CD14-positive monocyte (primary cell): ENCODE results near the gene CCDC77. TPM values are rescaled to one million over a fixed set of nuclear protein-coding genes. Genes with fewer than 3 reads are reported as not detected.
A peak's percentile ranks its signal among the peaks of the same experiment; 100 is the strongest.

Source experiments
- DNase-seq, 3 donors: peaks; one replicate each; pipeline ENCODE4 v3.0.0-alpha.2; 2011 to 2022
- H2AFZ ChIP-seq: 2 replicates; pipeline ENCODE4 v1.6.0; 2012; ENCODE audit warnings: mild to moderate bottlenecking, low read depth, low read length, inconsistent platforms; ENCODE audit not compliant: insufficient read depth, poor library complexity, severe bottlenecking
- H3K27ac ChIP-seq, 2 donors: 1 replicate in 1 of 2; 2 replicates in 1 of 2; pipeline ENCODE4 v1.5.1; 2012 to 2013; ENCODE audit warnings: low read length in 2 of 2, control low read depth in 1 of 2, inconsistent platforms in 1 of 2, low read depth in 1 of 2, mild to moderate bottlenecking in 1 of 2
- H3K27me3 ChIP-seq, 2 donors: one replicate each; pipeline versions ENCODE4 v1.6.0 to v1.6.1; 2011 to 2013; ENCODE audit warnings: low read length in 2 of 2; ENCODE audit not compliant: control insufficient read depth in 2 of 2, insufficient read depth in 2 of 2
- H3K36me3 ChIP-seq, 2 donors: replicated peaks in 1 of 2; 1 replicate in 1 of 2; 2 replicates in 1 of 2; pipeline versions ENCODE4 v1.5.1 to v1.6.1; 2012 to 2013; ENCODE audit warnings: low read length in 2 of 2, control low read depth in 1 of 2, inconsistent platforms in 1 of 2, mild to moderate bottlenecking in 1 of 2; ENCODE audit not compliant: insufficient read depth in 2 of 2, control insufficient read depth in 1 of 2
- H3K4me1 ChIP-seq, 2 donors: 1 replicate in 1 of 2; 2 replicates in 1 of 2; pipeline versions ENCODE4 v1.5.1 to v1.6.1; 2012 to 2013; ENCODE audit warnings: low read length in 2 of 2, control low read depth in 1 of 2, inconsistent platforms in 1 of 2, mild to moderate bottlenecking in 1 of 2, moderate library complexity in 1 of 2; ENCODE audit not compliant: insufficient read depth in 2 of 2, control insufficient read depth in 1 of 2
- H3K4me2 ChIP-seq: replicated peaks from 2 replicates; pipeline ENCODE3; 2012; ENCODE audit warnings: low read length, moderate library complexity, mild to moderate bottlenecking; ENCODE audit not compliant: poor library complexity, severe bottlenecking; ENCODE audit errors: extremely low read depth
- H3K4me3 ChIP-seq, 3 experiments: fragments of 200-600 bp in 1 of 3; sonication (generic) in 1 of 3; replicated peaks in 1 of 3; 1 replicate in 2 of 3; 2 replicates in 1 of 3; pipeline ENCODE4 v1.5.1; 2011 to 2013; ENCODE audit warnings: low read length in 3 of 3, mild to moderate bottlenecking in 3 of 3, control low read depth in 2 of 3, low read depth in 2 of 3, inconsistent platforms in 1 of 3, moderate library complexity in 1 of 3
- H3K79me2 ChIP-seq: 2 replicates; pipeline ENCODE4 v1.6.0; 2012; ENCODE audit warnings: mild to moderate bottlenecking, control low read depth, inconsistent platforms, low read length, moderate library complexity; ENCODE audit not compliant: insufficient read depth
- H3K9ac ChIP-seq: 2 replicates; pipeline ENCODE4 v1.6.0; 2017; ENCODE audit warnings: low read length, mild to moderate bottlenecking; ENCODE audit not compliant: insufficient read depth, poor library complexity, severe bottlenecking
- H3K9me3 ChIP-seq, 2 donors: replicated peaks in 1 of 2; 1 replicate in 1 of 2; 2 replicates in 1 of 2; pipeline versions ENCODE4 v1.5.1 to v1.6.1; 2012 to 2013; ENCODE audit warnings: low read length in 2 of 2, control low read depth in 1 of 2; ENCODE audit not compliant: control insufficient read depth in 1 of 2, insufficient read depth in 1 of 2
- H4K20me1 ChIP-seq: 2 replicates; pipeline ENCODE4 v1.6.0; 2012; ENCODE audit warnings: mild to moderate bottlenecking, low read length, control low read depth, moderate library complexity; ENCODE audit not compliant: insufficient read depth
- H3K27ac Mint-ChIP-seq, 7 donors: one replicate each; pipeline ENCODE4 v1.8.0; 2020; ENCODE audit warnings: mild to moderate bottlenecking in 7 of 7, mixed read lengths in 7 of 7, moderate library complexity in 6 of 7, inconsistent platforms in 2 of 7
- H3K27me3 Mint-ChIP-seq, 3 donors: one replicate each; pipeline ENCODE4 v1.8.0; 2021 to 2022; ENCODE audit warnings: low read depth in 3 of 3, mild to moderate bottlenecking in 3 of 3, mixed read lengths in 3 of 3, moderate library complexity in 3 of 3, inconsistent platforms in 1 of 3
- H3K36me3 Mint-ChIP-seq, 2 donors: one replicate each; pipeline ENCODE4 v1.8.0; 2020; ENCODE audit warnings: mixed read lengths in 2 of 2, inconsistent platforms in 1 of 2, mild to moderate bottlenecking in 1 of 2
- H3K4me1 Mint-ChIP-seq: one replicate; pipeline ENCODE4 v1.8.0; 2020; ENCODE audit warnings: mild to moderate bottlenecking, mixed read lengths
- H3K4me3 Mint-ChIP-seq, 2 donors: one replicate each; pipeline ENCODE4 v1.8.0; 2020; ENCODE audit warnings: mild to moderate bottlenecking in 2 of 2, mixed read lengths in 2 of 2, moderate library complexity in 1 of 2
- H3K9me3 Mint-ChIP-seq, 7 donors: one replicate each; pipeline ENCODE4 v1.8.0; 2020 to 2022; ENCODE audit warnings: mixed read lengths in 7 of 7, mild to moderate bottlenecking in 6 of 7, moderate library complexity in 6 of 7, inconsistent platforms in 2 of 7
- WGBS: methylation state at CpG from one replicate; pipeline ENCODE4 v1.1.5; 2013; ENCODE audit warnings: missing lambda C conversion rate; ENCODE audit not compliant: insufficient coverage; 5-methylcytosine and 5-hydroxymethylcytosine counted together
- intact Hi-C, 2 donors: fragments of 100-400 bp; cut with micrococcal nuclease; formaldehyde crosslinking; loops; one replicate each; pipeline versions ENCODE4 v1.15.0 to v1.15.1; 2023
- polyA plus RNA-seq, 3 donors: library from polyadenylated mRNA; depleted of rRNA in 1 of 3; unstranded in 2 of 3; stranded (reverse) in 1 of 3; fragments of 300-500 nt in 2 of 3; fragments of >200 nt in 1 of 3; fragmentation: Illumina TruSeq in 2 of 3; gene quantifications; 1 replicate in 2 of 3; 2 replicates in 1 of 3; pipeline ENCODE4 v1.2.3, GENCODE V29; 2012 to 2021
- TF ChIP-seq, protein P1 (sequence below): fragments of 200-600 bp; IDR thresholded peaks from one replicate; pipeline ENCODE4 v1.8.0; 2022; ENCODE audit warnings: antibody characterized with exemption, mild to moderate bottlenecking

CCDC77 gene
- polyA plus RNA-seq, 3 donors = 4.1 to 7.7 (median 5.1) TPM

DNA sequence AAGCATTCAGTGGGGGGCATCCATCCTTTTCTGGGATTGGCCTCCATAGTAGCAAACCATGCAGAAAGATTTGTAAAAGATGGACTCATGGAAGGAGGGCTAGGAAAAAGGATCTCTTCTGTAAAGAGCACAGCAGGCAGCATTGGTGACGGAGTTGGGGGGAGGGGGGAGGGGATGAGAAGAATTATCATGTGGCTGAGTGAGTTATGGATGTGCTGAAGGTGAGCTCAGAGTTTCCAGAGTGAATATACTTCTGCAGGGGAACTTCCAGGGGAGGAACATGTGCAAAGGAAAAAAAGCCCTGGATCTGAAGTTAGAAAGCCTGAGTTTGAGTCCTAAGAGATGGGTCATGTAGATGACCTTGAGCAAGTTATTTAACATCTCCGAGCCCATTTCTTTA lies 54.4 kb downstream of the CCDC77 start:
- H3K27me3 Mint-ChIP-seq = peaks cover 37 to 49% (median 40%) of the 10 kb centered on the region in 3 donors
- peaks cover 4 to 14% of the 10 kb centered on the region in 2 donors for H3K9me3 ChIP-seq
- no peak overlapping the region for H2AFZ ChIP-seq
- H3K27ac Mint-ChIP-seq = no peak overlapping the region
- H3K4me3 ChIP-seq = no peak overlapping the region
- H3K4me2 ChIP-seq = no peak overlapping the region
- no peaks in the 10 kb centered on the region for H4K20me1 ChIP-seq
- H3K36me3 Mint-ChIP-seq = peaks cover 0 to under 1% of the 10 kb centered on the region in 2 donors
- no peaks in the 10 kb centered on the region for H3K79me2 ChIP-seq
- H3K36me3 ChIP-seq = no peaks in the 10 kb centered on the region
- intact Hi-C loops = loop anchor here in 1 of 2 donors (5.0 kb wide), 1 partner anchor 91 kb away; no protein-coding TSS in a partner anchor
- no peak overlapping the region for H3K27ac ChIP-seq
- TF ChIP-seq, protein P1, sequence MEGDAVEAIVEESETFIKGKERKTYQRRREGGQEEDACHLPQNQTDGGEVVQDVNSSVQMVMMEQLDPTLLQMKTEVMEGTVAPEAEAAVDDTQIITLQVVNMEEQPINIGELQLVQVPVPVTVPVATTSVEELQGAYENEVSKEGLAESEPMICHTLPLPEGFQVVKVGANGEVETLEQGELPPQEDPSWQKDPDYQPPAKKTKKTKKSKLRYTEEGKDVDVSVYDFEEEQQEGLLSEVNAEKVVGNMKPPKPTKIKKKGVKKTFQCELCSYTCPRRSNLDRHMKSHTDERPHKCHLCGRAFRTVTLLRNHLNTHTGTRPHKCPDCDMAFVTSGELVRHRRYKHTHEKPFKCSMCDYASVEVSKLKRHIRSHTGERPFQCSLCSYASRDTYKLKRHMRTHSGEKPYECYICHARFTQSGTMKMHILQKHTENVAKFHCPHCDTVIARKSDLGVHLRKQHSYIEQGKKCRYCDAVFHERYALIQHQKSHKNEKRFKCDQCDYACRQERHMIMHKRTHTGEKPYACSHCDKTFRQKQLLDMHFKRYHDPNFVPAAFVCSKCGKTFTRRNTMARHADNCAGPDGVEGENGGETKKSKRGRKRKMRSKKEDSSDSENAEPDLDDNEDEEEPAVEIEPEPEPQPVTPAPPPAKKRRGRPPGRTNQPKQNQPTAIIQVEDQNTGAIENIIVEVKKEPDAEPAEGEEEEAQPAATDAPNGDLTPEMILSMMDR = no peak
- DNase-seq = no peak
- peaks cover 4 to 15% (median 10%) of the 10 kb centered on the region in 7 donors for H3K9me3 Mint-ChIP-seq
- H3K27me3 ChIP-seq = peaks cover 26 to 37% of the 10 kb centered on the region in 2 donors
- H3K4me1 ChIP-seq = peaks cover 3 to 10% of the 10 kb centered on the region in 2 donors
- H3K4me3 Mint-ChIP-seq = no peak overlapping the region
- H3K4me1 Mint-ChIP-seq = peaks cover 6% of the 10 kb centered on the region
- H3K9ac ChIP-seq = no peak overlapping the region
- 100% methylated on average over 2 of the region's 2 CpGs for WGBS

DNA sequence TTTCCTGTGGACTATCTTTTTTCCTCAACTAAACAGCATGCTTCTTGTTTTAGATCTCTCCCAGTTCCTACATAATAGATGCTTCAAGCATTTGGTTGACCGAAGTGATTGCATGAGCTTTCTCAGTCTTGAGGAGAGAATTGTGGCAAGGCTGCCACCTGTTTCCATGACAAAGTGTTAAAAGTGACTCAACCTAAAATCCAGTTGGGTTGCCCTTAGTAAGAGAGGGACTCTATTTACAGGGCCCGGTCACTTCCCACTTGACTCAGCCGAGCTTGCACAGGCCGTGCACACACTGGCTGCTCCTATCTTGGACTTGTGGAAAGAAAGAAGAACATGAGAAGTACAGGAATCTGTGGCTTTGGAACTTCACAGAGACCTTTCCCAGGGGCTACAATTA lies 56.2 kb downstream of the CCDC77 start:
- Mint-ChIP-seq H3K4me1 (peaks cover 10% of the 10 kb centered on the region), H3K27ac (no peak overlapping the region), H3K36me3 (peaks cover 0 to 3% of the 10 kb centered on the region in 2 donors), H3K4me3 (peak overlapping the region in 1 of 2 donors; percentile 66), H3K9me3 (peaks cover 4 to 17% (median 10%) of the 10 kb centered on the region in 7 donors), H3K27me3 (peaks cover 51 to 65% (median 52%) of the 10 kb centered on the region in 3 donors)
- DNase-seq = no peak
- Histone ChIP-seq H3K27me3 (peaks cover 45 to 56% of the 10 kb centered on the region in 2 donors), H4K20me1 (no peaks in the 10 kb centered on the region), H3K9ac (no peak overlapping the region), H3K4me3 (no peak overlapping the region), H3K9me3 (peaks cover 4 to 29% of the 10 kb centered on the region in 2 donors), H3K36me3 (no peaks in the 10 kb centered on the region), H2AFZ (no peak overlapping the region), H3K4me1 (peaks cover 3 to 13% of the 10 kb centered on the region in 2 donors), H3K27ac (no peak overlapping the region), H3K4me2 (no peak overlapping the region), H3K79me2 (no peaks in the 10 kb centered on the region)
- intact Hi-C loops = loop anchor here in 1 of 2 donors (5.0 kb wide), 1 partner anchor 90 kb away; no protein-coding TSS in a partner anchor
- TF ChIP-seq, protein P1 = no peak
- WGBS = 93% methylated on average over 4 of the region's 4 CpGs
